Superior temporal gyrus (tissue), 1 donor: Measurements from ENCODE around the gene TNFAIP8L3.
A peak's percentile ranks its signal among the peaks of the same experiment; 100 is the strongest.
"Not testable (repeated sequence)": the region's sequence is repeated elsewhere in the genome, so short reads cannot be mapped to it uniquely, and the experiment has no call there.

Experiments
- DNase-seq: peaks from one replicate; pipeline ENCODE4 v3.0.0-alpha.2; 2016; ENCODE audit errors: extremely low spot score

TNFAIP8L3 gene

DNA sequence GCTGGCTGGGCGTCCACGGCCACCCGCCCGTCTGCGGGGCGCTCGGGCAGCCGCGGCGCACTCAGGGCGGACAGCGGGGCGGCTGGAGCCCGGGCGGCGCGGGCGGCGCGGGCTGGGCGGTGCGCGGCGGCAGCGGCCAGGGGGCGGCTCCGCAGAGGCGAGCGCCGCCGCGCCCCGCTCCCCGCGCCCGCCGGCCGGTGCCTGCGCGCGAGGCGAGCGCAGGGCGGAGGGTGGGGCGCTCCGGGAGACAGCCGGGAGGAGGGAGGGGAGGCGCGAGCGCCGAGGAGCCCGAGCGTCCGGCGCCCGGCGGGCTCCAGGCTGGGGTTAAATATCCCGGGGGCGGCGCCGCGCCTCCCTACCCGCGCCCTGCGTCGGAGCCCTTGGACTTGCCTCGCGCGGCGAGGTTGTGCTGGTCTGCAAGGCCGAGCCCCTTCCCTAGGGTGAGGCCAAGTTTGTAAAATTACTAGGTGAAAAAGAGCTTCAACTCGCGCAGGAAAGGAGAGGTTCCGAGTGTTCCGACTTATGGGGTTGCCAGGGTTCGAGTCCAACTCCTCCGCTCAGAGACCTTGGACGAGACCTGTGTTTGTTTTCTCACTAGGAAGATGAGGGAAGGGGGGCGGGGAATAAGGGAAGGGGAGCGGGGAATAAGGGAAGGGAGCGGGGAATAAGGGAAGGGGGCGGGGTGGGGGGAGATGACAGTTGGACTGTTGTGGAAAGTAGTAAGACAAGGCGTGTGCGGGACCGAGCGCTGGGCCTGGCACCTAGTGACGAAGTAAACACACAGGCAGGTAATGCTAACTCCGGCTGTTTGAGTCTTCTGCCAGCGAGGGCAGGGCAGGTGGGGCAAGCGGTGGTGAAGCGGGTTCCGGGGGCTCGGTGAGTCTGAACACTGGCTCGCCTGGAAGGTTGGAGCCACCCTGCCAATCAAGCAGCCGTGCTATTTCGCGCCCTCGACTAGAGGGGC is at the start of gene TNFAIP8L3:
TNFAIP8L3 (minus strand) TSS at position 301 of the 964 bp plus-strand sequence. CDS start 311 bp downstream, outside the sequence.
- DNase-seq: no peak

DNA sequence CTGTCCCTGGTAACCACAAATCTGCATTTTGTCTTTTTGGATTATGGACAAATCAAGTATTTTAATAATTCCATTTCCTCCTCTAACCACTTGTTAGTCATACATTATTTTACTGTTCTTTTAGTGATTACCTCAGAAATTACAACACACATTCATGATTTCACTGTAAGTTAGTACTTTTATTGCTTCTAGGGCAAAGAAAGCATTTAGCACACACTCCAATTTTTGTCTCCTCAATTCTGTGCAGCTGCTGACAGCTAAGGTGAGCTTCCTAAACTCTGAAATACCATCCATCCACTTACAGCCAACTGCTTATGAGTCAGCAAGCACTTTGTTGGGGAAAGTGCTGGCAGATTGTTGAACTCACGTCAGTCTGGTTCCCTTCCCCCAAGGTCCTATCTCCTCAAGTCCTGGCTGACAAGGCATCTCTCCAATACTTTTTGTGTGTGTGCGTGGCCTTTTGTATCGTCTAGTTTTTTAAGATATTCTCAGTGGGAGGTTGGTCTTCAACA is 49.4 kb upstream of the TNFAIP8L3 start:
- no peak for DNase-seq

DNA sequence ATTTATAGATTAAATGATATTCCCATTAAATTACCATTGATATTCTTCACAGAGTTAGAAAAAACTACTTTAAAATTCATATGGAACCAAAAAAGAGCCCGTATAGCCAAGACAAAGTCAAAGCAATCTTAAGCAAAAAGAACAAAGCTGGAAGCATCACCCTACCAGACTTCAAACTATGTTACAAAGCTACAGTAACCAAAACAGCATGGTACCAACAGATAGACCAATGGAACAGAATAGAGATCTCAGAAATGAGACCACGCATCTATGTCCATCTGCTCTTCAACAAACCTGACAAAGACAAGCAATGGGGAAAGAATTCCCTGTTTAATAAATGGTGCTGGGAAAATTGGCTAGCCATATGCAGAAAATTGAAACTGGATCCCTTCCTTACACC is 45.6 kb upstream of the TNFAIP8L3 start:
- DNase-seq: not testable (repeated sequence)

DNA sequence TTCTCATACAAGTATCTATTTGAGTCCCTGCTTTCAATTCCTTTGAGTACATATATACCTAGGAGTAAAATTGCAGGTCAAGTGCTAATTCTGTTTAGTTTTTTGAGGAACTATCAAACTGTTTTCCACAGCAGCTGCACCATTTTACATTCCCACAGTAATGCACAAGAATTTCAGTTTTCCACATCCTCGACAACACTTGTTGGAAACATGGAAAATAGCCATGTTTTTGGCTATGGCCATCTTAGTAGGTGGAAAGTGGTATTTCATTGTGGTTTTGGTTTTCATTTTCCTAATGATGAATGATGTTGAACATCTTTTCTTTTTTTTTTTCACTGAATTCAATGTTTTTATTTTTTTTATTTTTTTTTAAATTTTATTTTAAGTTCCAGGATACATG is 44.4 kb upstream of the TNFAIP8L3 start:
- DNase-seq: no peak

DNA sequence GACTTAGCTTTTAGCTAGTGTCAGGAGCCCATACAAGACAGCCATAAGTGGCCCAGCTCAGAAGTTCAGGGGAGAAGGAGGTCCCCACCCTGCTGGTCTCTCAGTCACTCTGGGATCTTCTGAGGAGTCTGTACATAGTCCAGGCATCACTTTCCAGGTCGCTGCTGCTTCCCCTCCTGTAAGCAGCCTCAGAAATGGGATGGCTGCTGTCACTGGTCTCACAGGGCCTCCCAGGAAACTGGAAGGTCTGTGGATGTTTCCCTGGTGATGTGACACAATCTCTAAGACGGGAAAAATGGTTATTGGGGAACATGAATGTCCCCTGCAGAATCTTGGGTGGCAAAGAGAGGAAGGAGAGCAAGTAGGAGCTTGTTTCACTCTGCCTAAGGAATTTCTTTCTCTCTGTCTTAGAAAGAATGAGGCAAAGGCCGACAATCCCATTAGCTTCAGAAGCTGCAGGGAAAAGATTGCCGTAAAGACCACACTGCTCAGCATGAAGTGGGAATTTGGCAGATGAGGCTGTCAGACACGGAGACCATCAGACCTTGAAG is 43.2 kb upstream of the TNFAIP8L3 start:
- DNase-seq: no peak

DNA sequence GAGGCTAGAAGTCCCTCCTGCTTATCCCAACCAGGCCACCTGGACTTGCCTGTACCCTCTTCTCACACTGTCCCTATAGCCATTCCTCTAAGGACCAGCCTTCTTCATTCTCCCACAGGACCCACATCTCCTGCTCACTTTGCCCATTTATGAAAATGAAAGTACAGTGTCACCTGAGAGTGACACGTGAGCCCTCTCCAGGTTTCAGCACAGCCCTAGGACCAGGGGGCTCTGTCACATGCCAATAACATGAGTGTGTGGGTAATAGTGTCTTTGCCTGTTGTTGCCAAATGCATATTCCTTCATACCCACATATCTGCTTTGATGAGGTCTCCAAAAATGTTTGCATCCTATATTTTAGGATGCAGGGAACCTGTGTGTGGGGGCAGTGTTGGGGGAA is 42.3 kb upstream of the TNFAIP8L3 start:
- DNase-seq: no peak

DNA sequence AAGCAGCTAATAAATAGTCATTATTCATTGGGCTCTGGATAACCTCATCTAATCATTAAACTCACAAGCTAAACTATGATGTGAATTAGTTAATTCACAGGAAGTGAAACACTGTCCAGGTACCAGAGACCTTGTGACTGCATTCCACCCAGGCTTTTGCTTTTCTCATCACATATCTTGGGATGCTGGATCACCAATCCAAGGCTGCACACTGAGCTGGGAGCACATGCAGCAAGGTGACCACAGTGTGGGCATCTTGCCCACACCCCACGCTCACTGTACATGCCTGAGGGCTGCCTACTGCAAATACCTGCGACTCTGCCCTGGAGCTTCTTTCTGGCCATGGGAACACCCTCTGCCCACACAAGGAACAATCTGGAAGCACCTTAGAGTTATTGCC is 40.6 kb upstream of the TNFAIP8L3 start:
- DNase-seq: no peak

DNA sequence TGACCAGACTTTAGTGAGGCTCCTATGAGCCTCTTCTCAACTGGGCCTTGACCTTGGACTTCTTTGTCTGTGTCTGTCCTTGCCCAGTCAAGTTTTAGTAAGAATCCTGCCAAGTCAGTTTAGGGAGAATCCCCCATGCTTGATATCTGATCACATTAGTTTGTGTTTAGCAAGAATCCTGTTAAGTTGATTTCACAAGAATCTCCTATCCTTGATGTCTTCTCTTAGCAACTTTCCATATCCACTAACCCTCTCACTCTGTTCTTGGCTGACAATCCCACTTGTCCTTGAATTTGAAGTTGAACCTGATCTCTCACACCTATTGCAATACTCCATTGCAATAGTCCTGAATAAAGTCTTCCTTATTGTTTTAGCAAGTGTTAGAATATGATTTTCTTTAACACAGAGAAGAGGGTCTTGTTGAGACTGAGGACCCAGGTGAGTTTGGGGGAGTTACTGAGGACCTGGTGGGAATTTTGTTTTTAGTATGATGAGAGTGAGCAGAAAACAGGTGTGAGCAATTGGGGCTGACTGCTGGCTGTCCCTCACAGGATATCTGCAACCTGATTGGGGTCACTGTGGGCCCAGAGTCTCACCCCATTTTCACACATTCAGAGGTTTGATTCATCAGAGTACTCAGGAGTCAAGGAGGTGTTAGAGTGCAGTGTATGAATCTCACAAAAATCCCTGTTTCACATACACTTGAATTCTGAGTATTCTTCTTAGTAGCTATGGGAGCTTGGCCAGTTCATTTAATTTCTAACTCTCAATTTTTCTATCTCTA is 39.9 kb upstream of the TNFAIP8L3 start:
- DNase-seq: no peak

DNA sequence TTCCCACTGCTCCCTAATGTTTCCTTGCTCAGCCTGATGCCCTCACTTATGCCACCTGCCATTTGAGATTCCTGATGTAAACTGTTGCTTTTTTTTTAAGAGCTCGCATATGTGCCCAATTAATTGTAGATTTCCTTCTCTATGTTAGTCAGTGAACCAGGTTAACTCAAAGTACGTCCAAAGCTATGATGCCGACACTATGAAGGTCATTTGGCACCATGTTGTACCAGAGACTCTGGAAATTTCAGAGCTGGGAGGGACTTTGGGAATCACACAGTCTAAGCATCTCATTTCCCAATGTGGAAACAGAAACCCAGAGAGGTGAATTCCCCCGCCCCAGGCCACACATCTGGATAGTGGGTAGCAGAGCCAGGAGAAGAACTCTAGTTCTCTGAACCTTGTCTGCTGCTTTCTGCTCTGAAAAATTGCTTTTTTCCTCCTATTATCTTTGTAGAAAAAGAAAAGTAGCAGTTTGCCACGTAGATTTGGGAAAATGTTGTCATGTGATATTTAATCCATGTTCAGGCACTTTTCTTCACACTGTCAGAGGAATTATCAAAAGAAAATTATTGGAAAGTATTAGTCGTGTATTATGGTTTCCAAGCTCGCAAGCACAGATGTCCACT is 38.5 kb upstream of the TNFAIP8L3 start:
- DNase-seq: no peak

DNA sequence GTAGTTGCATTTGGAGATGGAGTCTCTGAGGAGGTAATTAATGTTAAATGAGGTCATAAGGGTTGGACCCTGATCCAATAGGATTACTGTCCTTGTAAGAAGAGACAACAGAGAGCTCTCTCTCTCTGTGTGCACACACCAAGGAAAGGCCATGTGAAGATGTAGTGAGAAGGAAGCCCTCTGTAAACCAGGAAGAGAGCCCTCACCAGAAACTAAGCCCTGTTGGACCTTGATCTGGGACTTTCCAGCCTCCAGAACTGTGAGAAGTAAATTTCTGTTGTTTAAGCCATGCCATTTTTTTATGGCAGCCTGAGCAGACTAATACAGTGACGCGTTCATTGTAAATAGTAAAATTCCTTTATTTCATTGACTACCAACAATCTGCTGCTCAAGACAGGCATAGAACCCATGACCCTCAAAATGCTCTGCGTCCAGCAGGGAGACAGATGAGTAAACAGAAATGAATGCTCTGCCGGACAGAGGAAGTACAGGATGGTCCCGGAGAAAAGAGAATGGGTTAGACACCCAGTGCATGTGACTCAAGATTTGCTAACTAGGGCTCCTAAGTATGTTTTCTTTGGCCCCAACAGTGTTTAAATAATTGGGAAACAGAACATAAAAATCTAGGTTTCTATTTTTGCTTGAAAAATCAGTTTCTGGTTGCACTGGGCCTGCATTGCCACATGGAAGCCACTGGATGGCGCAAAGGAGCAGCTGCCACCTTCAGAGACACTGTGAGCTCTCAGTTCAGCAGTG is 37.9 kb upstream of the TNFAIP8L3 start:
- DNase-seq: peak; percentile 82

DNA sequence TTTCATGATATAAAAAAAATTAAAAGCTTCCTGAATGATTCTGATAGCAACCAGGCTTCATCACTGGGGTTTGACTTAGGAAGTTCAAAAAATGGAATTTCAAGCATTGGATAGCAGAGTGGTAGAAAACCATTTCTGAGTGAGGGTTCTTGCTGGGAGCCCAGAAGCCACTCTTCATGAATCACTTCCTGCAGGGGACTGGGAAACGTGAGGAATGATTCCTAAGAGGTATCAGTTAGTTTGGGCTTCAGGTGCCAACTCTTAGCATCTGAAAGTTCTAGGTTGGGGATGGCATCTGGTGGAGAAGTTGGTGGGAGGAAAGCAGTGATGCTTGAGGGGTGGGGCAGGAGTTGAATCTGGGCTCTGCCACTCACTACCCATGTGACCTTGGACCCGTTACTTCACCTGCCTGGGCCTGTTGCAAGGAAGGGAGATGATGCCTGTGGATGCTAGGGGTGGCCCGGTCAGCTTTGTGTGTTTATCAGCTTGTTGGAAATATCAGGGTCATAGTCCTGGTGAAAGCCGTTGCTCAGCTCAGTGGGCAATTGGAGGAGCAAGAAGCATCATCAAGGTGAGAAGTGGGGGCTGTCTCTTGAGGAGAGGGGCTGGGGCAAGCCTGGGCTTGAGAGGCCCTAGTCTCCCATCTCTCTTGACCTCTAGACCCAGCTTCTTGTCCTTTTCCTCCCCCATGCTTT is 37.0 kb upstream of the TNFAIP8L3 start:
- DNase-seq: no peak

DNA sequence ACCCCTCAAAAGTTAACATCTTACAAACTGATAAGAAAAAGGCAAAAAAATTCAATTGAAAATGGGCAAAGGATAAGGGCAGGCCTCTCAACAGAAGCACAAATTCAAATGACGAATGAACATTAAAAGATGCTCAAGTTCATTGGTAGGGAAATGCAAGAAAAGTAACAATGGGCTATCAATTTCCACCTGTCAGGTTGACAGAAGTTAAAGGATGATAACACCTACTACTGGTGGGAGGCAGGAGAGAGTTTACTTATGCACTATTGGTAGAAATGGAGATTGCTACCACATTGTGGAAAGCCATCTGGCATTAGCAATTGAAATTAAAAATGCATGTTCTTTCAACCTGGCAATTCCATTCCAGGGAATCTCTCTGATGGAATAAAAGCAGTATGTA is 35.6 kb upstream of the TNFAIP8L3 start:
- no peak for DNase-seq

DNA sequence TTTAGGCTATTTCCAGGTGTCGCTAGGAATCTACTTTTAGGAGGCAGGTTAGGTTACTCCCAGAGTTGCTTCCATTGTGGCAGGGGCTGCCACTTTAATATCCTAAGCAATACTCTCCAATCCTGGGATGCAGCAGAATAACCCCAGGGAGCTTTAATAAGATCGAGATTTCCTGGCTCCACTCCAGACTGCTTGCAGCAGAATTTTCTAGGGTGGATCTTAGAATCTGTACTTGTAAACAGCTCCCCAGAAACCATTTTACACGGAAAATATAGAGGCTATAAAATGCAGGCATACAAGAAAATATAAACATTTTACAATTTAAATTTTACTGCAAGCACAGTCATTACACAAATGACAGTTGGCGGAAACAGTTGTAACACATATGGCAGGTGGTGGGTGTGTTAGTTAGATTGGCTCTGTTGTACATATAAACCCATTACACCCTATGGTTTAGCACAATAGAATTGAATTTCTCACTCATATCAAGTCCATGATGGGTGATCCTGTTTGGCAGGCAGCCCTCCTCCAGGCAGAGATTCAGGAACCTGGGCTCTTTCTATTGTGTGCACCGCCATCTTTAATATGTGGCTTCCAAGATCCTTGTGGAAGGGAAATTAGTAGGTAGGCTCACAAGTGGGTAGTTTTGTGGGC is 35.0 kb upstream of the TNFAIP8L3 start:
- DNase-seq: no peak

DNA sequence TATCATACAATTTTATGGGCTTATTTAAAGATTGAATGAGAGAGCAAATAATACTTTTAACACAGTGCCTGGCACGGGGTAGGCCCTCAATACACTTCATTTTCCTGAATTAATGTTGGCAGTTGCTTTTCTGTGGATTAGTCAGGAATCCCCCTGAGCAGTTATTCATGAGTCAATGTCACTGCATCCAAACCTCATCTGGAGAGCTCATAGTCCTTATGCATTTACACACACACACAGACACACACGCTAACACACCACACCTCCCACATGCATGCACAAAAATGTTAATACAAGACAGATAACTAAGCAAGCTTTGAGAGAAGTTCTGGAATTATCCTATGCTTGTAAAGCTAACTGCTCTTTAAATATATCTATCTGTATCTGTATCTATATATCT is 34.0 kb upstream of the TNFAIP8L3 start:
- DNase-seq: no peak

DNA sequence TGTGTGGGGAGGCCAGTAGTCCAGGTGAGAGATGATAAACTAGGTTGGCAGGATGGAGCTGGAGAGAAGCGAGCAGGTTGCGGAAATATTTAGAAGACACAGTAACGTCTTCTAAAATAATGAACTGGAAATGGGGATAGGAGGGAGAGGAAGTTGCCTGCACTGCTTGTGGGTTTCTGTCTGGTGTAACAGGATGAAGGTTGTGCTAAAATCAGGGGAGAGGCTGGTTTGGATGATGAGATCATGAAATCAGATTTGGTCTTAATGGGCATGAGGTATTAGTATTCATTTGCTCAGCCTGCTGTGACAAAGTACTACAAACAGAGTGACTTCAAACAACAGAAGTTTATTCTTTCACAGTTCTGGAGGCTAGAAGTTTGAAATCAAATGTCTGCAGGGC is 32.1 kb upstream of the TNFAIP8L3 start:
- no peak for DNase-seq

DNA sequence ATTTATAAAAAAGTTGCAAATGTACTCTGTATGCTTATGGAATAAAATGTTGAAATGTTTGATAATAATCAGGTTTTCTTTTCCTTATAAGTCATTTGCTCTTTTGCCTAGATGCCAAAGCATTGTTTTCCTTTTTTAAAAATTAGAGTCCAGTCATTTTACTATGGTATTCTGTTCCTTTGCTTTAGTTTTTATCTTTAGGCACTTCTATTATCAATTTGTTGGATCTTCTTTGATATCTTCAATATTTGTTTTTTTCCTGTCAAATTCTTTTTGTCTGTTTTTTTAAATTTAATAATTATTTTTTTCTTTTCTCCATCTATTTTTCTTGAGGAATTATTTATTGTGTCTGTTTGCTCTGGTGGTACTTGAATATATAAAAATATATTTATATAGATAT is 28.3 kb upstream of the TNFAIP8L3 start:
- DNase-seq: not testable (repeated sequence)

DNA sequence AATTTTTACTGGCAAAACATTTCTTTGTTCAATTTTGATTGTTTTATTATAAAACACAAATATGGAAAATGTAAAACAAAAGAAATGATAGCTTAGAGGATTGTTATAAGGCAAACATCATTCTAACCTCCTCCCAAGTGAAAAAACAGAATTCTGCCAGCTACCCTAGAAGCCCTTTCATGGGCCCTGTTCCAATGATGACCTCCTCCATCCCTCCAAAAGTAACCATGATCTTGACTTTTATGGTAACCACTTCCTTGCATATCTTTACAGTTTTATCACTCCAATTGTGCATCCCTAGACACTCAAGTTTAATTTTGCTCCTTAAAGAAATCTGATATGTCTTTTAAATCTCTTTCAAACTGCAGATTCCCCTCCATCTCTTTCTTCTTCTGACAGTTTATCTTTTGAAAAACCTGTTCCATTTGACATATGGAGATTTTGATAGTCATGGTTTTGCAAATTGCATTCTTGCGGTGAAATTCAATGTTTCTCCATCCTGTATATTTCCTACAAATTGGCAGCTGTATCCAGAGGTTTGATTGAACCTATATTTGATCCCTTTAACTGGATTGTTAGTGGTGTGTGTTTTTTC is 27.0 kb upstream of the TNFAIP8L3 start:
- DNase-seq: no peak

DNA sequence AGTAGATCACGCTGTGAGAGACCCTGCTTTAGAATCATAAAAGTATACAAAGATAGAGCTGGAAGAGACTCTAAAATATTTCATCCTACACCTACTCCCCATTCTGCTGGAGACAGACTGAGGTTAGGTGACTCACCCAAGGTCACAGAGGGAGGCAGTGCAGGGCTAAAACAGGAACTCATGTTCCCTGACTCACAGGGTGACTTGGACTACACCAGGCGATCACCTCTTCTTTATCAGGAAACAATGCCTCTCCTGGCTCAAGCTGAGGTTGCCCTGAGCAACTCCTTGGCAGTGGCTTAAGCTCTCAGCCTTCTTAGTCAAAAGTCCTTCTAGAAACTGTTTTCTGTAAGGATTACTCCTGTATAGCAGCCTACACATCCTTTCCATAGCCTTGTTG is 26.4 kb upstream of the TNFAIP8L3 start:
- no peak for DNase-seq

DNA sequence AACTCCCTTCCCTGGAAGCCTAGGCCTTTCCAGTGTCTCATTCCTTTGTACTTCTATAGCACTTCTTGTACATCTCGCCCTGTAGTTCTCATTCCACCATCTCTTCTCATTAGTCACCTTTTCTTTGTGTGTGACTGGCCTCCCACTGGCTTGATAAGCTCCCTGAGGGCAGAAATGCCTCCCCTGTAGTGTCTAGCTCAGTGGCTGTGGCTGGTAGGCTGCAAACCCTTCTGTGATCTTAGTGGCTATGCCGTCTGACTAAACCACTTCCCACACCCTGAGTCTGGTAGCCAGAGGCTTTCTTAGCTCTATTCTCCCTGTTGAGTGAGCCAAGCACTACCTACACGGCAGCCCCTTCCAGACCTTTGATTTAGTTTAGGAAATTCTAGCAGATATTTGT is 24.4 kb upstream of the TNFAIP8L3 start:
- DNase-seq: no peak

DNA sequence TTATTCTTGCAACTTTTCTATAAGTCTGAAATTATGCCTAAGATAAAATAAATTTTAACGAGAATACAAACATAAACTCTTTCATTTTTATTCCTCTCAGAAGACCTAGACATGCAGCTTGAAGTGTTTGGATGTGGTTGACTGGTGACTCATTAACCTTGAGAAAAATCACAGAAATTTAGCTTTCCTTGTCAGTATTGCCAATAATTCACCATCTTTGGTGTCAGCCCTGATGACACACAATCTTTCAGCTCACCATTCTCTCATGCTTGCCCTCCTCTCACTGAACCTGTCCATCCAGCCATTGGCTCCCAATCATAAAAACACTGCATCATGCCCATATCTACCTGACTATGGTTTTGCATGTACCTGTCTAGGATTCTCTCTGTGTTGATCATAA is 22.6 kb upstream of the TNFAIP8L3 start:
- no peak for DNase-seq
